Stimulated activated CD4-positive, alpha-beta T cell treated with anti-CD3 and anti-CD28 coated beads, Interleukin-4, amount 100 ng/mL, for 4 hours (primary cell): Measurements from ENCODE around the gene HOXA3.

Experiments used
- DNase-seq, 2 experiments: peaks; one replicate each; pipeline ENCODE4 v3.0.0-alpha.2; 2020

HOXA3 gene

GRCh38 chr7:27079234-27079975, 73.0 kb downstream of the HOXA3 start:
- no peak for DNase-seq

DNA sequence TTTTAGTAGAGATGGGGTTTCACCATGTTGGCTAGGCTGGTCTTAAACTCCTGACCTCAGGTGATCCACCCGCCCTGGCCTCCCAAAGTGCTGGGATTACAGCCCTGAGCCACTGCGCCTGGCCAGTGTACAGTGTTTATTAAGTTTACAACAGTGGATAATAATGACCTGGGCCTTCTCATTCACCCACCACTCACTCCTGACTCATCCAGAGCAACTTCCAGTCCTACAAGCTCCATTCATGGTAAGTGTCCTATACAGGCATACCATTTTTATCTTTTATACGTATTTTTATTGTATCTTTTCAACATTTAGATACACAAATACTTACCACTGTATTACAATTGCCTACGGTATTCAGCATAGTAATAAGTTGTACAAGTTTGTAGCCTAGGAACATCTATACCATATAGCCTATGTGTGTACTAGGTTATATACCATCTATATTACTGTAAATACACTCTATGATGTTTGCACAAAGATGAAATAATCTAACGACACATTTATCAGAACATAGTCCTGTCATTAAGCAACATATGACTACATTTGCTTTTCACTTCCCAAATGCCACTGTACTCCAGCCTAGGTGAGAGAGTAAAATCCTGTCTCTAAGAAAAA, 73.7 kb downstream of the HOXA3 start:
- DNase-seq = no peak

DNA sequence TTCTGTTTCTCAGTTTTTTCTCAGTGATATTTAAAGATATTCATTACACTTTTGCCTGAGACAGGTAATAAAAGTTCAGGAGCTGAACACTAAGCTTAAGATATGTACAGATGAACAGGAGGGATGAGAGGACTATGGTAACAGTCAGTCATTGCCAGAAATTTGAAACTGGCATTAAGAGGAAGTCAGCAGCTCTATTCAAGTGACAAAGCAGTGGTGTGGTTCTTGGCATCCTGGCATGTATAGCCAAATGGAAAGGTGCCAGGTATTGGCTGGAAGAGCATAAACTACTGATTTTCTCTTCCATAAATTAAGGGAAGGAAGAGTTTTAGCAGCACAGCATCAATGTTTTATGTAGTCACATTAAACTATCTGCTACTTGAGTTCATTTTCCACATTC, 79.3 kb downstream of the HOXA3 start:
- DNase-seq = no peak

DNA sequence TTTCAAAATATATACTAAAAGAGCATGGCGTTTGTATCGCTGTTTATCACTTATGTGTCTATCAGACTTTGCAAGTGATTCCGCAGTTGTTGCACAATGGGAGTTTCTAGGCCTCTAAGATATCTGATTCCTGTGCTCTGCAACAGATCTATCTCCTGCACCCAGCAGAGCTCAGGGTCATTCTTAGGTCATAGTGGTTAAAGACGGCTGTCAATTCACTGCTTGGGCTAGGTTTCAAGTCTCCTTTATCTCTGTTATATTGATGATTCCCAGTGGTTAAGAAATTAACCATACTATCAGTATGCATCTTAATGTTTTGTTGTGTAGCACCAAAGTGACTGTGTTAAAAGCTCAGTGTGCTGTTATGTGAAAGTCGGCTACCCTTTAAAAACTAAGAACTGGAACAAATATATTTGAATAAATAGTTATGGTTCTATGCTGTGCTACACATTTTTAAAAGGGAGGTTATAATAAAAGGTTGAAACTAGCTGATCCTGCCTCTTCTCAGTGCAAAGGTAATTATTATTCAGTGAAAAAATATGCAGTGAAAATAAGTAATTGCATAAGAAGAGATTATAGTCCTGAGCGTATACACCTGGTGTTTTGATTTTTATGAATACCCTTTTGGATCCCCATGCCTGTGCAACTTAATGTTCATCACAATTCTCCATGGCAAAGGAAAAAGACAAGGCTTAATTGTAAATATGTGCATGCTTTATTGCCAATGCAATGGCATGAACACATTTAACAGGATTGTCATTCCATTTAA, 80.6 kb downstream of the HOXA3 start:
- DNase-seq = no peak

DNA sequence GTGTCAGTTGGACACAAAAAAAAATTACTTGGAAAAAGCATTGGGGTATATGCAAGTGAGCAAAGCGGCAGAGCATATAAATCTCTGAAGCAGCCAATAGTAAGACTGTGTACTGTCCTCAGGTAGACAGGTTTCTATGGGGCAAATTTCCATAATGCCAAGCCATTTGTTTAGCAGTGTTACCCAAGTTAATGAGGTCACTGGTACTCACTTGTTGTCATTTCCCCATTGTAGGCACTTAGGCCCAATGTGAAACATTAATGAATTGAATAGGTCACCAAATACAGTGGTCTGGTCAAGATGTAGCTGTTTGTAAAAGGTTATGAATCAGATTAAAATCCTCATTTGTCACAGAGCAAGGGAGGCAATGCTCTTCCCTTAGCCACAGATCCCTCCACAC, 84.1 kb downstream of the HOXA3 start:
- no peak for DNase-seq

DNA sequence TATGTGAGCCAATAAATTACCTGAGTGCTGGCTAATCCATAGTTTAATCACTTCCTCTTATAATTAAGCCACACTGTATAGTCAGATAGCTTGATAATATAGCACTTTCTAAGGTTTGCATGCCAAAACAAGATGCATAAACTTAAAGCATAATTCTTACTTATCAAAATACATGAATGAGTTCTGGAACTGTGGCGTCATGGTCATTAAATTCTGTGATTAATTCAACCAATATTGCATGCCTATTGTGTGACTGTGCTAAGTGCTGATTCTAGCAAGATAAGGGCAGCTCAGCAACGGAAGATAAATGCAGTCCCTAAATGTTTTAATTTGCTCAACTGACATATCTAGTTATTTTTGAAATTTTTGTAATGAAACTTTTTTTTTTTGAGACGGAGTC, 86.2 kb downstream of the HOXA3 start:
- no peak for DNase-seq

DNA sequence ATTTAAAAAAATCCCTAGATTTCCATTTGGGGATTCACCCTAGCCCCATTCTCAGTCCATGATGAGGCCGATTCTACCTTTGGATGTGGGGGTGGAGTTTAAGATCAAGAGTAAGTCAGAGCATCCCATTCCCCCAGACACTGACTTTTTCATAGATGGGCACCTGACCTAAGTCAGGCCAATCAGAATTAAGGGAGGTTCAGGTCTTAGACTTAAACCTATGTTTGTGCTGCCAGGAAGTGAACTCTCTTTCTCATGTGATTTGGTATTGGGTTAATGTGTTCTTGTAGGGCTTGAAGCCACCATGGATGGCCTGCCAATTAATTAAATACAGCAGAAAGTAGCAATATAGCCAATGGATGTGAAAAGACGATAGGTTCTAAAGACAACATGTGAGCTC, 86.7 kb downstream of the HOXA3 start:
- no peak for DNase-seq

- no peak for DNase-seq
Measured at GRCh38 chr7:27064661-27065060, 87.7 kb downstream of the HOXA3 start.

DNA sequence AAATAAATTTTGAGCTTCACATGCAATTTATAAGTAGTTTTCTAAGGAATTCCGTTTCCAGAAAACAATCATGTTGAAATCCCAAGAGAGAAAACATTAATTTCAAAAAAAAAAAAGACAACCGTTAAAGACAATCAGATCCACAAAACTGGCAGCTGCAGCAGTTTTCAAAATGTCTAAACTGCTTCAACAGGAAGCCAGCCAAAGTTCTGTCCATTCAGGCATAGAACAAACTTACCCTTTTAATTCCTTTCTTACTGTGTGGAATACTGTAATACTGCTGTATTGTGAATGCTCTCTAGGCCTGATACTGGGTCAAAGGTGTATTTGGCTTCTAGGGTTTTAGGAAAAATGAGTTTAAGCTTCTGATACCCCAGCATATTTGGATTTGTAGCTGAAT, 88.2 kb downstream of the HOXA3 start:
- DNase-seq = no peak

DNA sequence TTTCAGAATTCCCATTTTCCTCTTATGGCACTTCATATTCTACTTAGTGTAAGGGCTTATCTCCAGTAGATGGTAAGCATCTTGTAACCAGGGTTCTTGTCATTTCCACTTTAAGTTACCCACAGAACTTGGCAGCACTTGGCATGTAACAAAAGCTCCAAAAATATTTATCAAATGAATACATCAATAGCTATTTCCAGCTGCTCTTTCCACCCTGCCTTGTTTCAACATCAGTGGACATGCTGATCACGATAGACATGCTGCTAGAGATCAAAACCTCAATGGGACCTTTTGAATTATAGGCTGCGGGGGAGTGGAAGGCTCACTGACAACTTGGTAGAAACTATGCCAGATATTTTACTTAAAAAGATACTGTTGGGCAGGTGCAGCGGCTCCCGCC, 89.4 kb downstream of the HOXA3 start:
- DNase-seq = no peak
